Kidney (tissue), 14 donors: ENCODE results near the gene ASIC3. TPM values are rescaled to one million over a fixed set of nuclear protein-coding genes. Genes with fewer than 3 reads are reported as not detected.

Experiments
- DNase-seq, 5 donors: peaks; one replicate each; pipeline ENCODE4 v3.0.0-alpha.2; 2013 to 2020
- FAIRE-seq: peaks from 2 replicates; lab custom pipeline; 2012; peaks lifted over from hg19 to GRCh38; lab: Jason Lieb, UNC
- H3K27ac ChIP-seq, 2 donors: one replicate each; pipeline ENCODE4 v1.7.0; 2013; ENCODE audit warnings: low read depth in 2 of 2, low read length in 2 of 2, inconsistent platforms in 1 of 2
- H3K27me3 ChIP-seq: one replicate; pipeline ENCODE4 v1.7.1; 2013; ENCODE audit warnings: low read length, inconsistent platforms; ENCODE audit not compliant: control insufficient read depth, insufficient read depth
- H3K36me3 ChIP-seq, 3 donors: one replicate each; pipeline versions ENCODE4 v1.7.0 to v1.7.1; 2013; ENCODE audit warnings: low read length in 3 of 3, control low read depth in 1 of 3, inconsistent platforms in 1 of 3; ENCODE audit not compliant: insufficient read depth in 3 of 3, control insufficient read depth in 2 of 3
- H3K4me1 ChIP-seq, 3 donors: one replicate each; pipeline versions ENCODE4 v1.7.0 to v1.7.1; 2013; ENCODE audit warnings: low read length in 3 of 3, inconsistent platforms in 1 of 3, low read depth in 1 of 3; ENCODE audit not compliant: control insufficient read depth in 2 of 3, insufficient read depth in 2 of 3
- H3K4me3 ChIP-seq, 3 donors: one replicate each; pipeline versions ENCODE4 v1.7.0 to v1.8.1; 2013; ENCODE audit warnings: low read length in 3 of 3, control low read depth in 1 of 3, inconsistent platforms in 1 of 3
- H3K9ac ChIP-seq, 3 donors: one replicate each; pipeline versions ENCODE4 v1.7.0 to v1.7.1; 2013; ENCODE audit warnings: low read length in 3 of 3, control low read depth in 1 of 3, inconsistent platforms in 1 of 3
- H3K9me3 ChIP-seq, 3 donors: one replicate each; pipeline versions ENCODE4 v1.7.0 to v1.7.1; 2013; ENCODE audit warnings: low read length in 3 of 3, control low read depth in 1 of 3, inconsistent platforms in 1 of 3; ENCODE audit not compliant: control insufficient read depth in 2 of 3, insufficient read depth in 1 of 3
- CTCF ChIP-seq: IDR thresholded peaks from 3 replicates; pipeline ENCODE4 v1.5.1; 2012; ENCODE audit warnings: mild to moderate bottlenecking, moderate library complexity, borderline replicate concordance; ENCODE audit not compliant: insufficient read depth; ENCODE audit errors: extremely low read depth
- intact Hi-C: fragments of 100-400 bp; cut with DNase I; formaldehyde crosslinking; loops from one replicate; pipeline ENCODE4 v1.11.1; 2022
- polyA plus RNA-seq: library from polyadenylated mRNA; stranded (reverse); fragments of 350-450 nt; fragmentation: Illumina TruSeq; extraction: RNeasy Lipid Tissue Mini Kit (QIAGEN cat#74804); gene quantifications from one replicate; pipeline ENCODE4 v1.2.3, GENCODE V29; 2014; ENCODE audit warnings: low read depth, low replicate concordance; ENCODE audit not compliant: insufficient read depth
- total RNA-seq: library from RNA; stranded (reverse); fragmentation: NEBNext Ultra II Directional; extraction: Animal tissue kit (Norgen Biotek cat#: 25700); gene quantifications from one replicate; pipeline ENCODE4 v1.2.1, GENCODE V29; 2021
- donor health status: control.
- donor health status: control.
- donor health status: control.
- donor health status: control.
- donor health status: control.
- donor health status: DM: yes; HTN: yes; CAD: no.
- donor health status: Normal renal cell carcinoma (clear cell type).

ASIC3 gene
- total and polyA plus RNA-seq, 2 donors from 2014 or later: 1.9 to 3.1 TPM

DNA sequence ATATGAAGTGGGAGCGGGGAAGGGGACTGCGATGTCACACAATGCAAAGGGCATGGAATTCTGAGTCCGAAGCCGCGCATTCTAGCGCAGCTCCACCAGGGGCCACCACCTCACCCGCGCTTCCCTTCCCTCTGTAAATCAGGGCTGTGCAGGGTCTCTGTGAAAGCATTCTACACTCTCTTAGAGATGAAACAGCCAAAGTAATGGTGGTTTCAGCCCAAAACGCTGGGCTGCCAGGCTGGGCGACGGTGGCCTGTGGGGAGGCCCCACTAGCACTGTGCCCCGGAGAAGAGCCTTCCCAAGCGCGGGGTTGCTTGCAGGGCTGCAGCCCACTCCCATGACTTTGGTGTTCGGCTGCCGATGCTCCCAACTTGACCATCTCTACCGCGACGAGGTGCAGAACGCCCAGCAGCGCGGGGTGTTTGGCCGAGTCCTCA, 35.4 kb upstream of the ASIC3 start:
- intact Hi-C loops: no loop called here
- Histone ChIP-seq H3K4me3 (no peak overlapping the region), H3K36me3 (no peaks in the 10 kb centered on the region), H3K4me1 (peaks cover 0 to 20% (median 0%) of the 10 kb centered on the region in 3 donors), H3K9me3 (no peaks in the 10 kb centered on the region), H3K9ac (no peak overlapping the region), H3K27me3 (peaks cover 7% of the 10 kb centered on the region), H3K27ac (no peak overlapping the region)
- peak; percentile 22 for TF ChIP-seq CTCF
- DNase-seq (peak; percentile 69 to 81 (median 72)), FAIRE-seq (no peak)

DNA sequence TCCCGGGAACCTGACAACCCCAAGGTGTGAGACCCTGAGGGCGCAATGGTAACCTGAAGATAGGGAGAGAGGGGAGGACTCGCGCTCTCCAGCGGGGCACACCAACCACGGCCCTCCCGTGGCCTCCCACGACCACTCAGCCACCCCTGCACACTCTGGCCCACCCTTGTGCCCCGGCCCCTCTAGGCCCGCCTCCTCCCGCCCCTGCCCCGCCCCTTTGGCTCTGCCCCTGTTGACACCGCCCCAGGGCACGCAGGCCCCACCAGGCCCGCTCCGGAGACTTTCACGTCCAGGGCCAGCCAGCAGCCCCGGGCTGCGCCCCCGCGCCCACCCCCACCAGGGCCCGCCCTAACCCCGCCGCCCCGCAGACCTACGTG, 35.0 kb upstream of the ASIC3 start:
- no peak for FAIRE-seq
- Histone ChIP-seq H3K4me3 (no peak overlapping the region), H3K27ac (no peak overlapping the region), H3K9me3 (no peaks in the 10 kb centered on the region), H3K36me3 (no peaks in the 10 kb centered on the region), H3K9ac (no peak overlapping the region), H3K27me3 (peaks cover 7% of the 10 kb centered on the region), H3K4me1 (peaks cover 0 to 23% (median 0%) of the 10 kb centered on the region in 3 donors)
- intact Hi-C loops: no loop called here
- DNase-seq: peak in 2 of 5 donors; percentile 20 to 83
- TF ChIP-seq CTCF: no peak

DNA sequence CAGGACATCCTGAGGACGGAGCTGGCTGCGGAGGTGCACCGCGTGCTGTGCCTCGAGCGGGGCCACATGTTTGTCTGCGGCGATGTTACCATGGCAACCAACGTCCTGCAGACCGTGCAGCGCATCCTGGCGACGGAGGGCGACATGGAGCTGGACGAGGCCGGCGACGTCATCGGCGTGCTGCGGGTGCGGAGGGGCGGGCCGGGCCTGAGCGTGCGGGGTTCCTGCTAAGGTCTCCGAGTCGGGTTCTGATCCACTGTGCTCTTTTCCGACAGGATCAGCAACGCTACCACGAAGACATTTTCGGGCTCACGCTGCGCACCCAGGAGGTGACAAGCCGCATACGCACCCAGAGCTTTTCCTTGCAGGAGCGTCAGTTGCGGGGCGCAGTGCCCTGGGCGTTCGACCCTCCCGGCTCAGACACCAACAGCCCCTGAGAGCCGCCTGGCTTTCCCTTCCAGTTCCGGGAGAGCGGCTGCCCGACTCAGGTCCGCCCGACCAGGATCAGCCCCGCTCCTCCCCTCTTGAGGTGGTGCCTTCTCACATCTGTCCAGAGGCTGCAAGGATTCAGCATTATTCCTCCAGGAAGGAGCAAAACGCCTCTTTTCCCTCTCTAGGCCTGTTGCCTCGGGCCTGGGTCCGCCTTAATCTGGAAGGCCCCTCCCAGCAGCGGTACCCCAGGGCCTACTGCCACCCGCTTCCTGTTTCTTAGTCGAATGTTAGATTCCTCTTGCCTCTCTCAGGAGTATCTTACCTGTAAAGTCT, 34.4 kb upstream of the ASIC3 start:
- no peak for TF ChIP-seq CTCF
- Histone ChIP-seq H3K27ac (no peak overlapping the region), H3K9me3 (no peaks in the 10 kb centered on the region), H3K9ac (no peak overlapping the region), H3K4me1 (peaks cover 0 to 25% (median 0%) of the 10 kb centered on the region in 3 donors), H3K4me3 (peak overlapping the region in 2 of 3 donors; percentile 14 to 29), H3K36me3 (no peaks in the 10 kb centered on the region), H3K27me3 (peaks cover 7% of the 10 kb centered on the region)
- DNase-seq (peak; percentile 92 to 95 (median 93)), FAIRE-seq (no peak)
- intact Hi-C loops: no loop called here
